ENCODE data around the gene SNRNP35.

DNA sequence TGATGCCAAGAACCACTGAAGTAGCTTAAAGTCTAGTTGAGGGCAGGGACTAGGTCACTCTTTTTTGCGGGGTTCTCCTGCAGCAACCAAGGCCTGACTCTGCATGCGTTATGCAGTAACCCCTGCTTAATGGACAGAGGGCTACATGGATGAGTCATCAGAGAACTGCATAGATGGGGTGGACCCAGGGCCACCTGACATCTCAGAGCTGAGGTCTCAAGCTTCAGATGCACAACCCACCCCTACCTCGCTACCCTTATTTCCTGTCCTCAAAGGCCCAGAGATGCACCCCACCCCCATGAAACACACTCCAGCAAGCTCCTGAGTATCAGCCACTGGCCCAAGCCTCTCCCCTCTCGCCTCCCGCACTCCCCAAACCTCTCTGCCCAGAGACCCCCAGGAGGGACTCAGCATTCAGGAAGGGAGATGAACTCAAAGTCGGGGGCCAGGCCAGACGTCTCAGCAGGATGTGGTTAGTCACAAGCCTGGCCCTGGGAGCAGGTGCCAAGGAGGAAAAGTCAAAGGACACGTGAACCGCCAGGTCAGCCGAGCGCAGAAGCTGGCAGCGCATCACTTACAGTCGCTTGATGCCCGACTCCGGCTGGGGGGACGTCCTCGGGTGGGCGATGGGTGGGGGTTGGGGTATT lies 25.8 kb downstream of the SNRNP35 start:
- TF ChIP-seq, protein P1, sequence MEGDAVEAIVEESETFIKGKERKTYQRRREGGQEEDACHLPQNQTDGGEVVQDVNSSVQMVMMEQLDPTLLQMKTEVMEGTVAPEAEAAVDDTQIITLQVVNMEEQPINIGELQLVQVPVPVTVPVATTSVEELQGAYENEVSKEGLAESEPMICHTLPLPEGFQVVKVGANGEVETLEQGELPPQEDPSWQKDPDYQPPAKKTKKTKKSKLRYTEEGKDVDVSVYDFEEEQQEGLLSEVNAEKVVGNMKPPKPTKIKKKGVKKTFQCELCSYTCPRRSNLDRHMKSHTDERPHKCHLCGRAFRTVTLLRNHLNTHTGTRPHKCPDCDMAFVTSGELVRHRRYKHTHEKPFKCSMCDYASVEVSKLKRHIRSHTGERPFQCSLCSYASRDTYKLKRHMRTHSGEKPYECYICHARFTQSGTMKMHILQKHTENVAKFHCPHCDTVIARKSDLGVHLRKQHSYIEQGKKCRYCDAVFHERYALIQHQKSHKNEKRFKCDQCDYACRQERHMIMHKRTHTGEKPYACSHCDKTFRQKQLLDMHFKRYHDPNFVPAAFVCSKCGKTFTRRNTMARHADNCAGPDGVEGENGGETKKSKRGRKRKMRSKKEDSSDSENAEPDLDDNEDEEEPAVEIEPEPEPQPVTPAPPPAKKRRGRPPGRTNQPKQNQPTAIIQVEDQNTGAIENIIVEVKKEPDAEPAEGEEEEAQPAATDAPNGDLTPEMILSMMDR (IDR thresholded peaks at IDR 0.05): no peak
- TF ChIP-seq POLR2A (IDR thresholded peaks at IDR 0.05): no peak

Measured in Peyer's patch (tissue), 4 donors.